GM06990 (cell line): ENCODE data around the gene LHX8.
A peak's percentile ranks its signal among the peaks of the same experiment; 100 is the strongest.

ENCODE experiments used
- DNase-seq: peaks from one replicate; pipeline ENCODE4 v3.0.0-alpha.2; 2011; ENCODE audit not compliant: insufficient read length; ENCODE audit errors: extremely low read depth
- H3K27me3 ChIP-seq: replicated peaks from 2 replicates; pipeline ENCODE4 v1.6.0; 2011; ENCODE audit warnings: low read length; ENCODE audit not compliant: control insufficient read depth, insufficient read depth
- H3K36me3 ChIP-seq: 2 replicates; pipeline ENCODE4 v1.5.1; 2011; ENCODE audit warnings: low read length; ENCODE audit not compliant: control insufficient read depth, insufficient read depth
- H3K4me3 ChIP-seq: replicated peaks from 2 replicates; pipeline ENCODE4 v1.5.1; 2011; ENCODE audit warnings: low read depth, mild to moderate bottlenecking, control low read depth, low read length
- TF ChIP-seq, protein P1 (sequence below): IDR thresholded peaks from 2 replicates; pipeline ENCODE4 v1.5.1; 2011; ENCODE audit warnings: low read length, control low read depth, mild to moderate bottlenecking, inconsistent platforms; ENCODE audit not compliant: insufficient read depth, poor library complexity, severe bottlenecking

LHX8 gene

GRCh38 chr1:75130865-75131564 is 3.2 kb upstream of the LHX8 start:
- TF ChIP-seq, protein P1, sequence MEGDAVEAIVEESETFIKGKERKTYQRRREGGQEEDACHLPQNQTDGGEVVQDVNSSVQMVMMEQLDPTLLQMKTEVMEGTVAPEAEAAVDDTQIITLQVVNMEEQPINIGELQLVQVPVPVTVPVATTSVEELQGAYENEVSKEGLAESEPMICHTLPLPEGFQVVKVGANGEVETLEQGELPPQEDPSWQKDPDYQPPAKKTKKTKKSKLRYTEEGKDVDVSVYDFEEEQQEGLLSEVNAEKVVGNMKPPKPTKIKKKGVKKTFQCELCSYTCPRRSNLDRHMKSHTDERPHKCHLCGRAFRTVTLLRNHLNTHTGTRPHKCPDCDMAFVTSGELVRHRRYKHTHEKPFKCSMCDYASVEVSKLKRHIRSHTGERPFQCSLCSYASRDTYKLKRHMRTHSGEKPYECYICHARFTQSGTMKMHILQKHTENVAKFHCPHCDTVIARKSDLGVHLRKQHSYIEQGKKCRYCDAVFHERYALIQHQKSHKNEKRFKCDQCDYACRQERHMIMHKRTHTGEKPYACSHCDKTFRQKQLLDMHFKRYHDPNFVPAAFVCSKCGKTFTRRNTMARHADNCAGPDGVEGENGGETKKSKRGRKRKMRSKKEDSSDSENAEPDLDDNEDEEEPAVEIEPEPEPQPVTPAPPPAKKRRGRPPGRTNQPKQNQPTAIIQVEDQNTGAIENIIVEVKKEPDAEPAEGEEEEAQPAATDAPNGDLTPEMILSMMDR: no peak
- H3K27me3 ChIP-seq: peaks cover 4% of the 10 kb centered on the region
- H3K4me3 ChIP-seq: no peak overlapping the region
- H3K36me3 ChIP-seq: no peaks in the 10 kb centered on the region
- no peak for DNase-seq

- Histone ChIP-seq H3K27me3 (peaks cover 4% of the 10 kb centered on the region), H3K36me3 (no peaks in the 10 kb centered on the region), H3K4me3 (no peak overlapping the region)
- TF ChIP-seq, protein P1: no peak
- no peak for DNase-seq
These were observed 2.5 kb upstream of the LHX8 start for GRCh38 chr1:75131565-75132241.

GRCh38 chr1:75132242-75132811 is 1.9 kb upstream of the LHX8 start:
- Histone ChIP-seq H3K4me3 (no peak overlapping the region), H3K36me3 (no peaks in the 10 kb centered on the region), H3K27me3 (peaks cover 5% of the 10 kb centered on the region)
- TF ChIP-seq, protein P1: no peak
- no peak for DNase-seq

- no peaks in the 10 kb centered on the region for H3K36me3 ChIP-seq
- H3K4me3 ChIP-seq: no peak overlapping the region
- TF ChIP-seq, protein P1: no peak
- no peak for DNase-seq
- H3K27me3 ChIP-seq: peaks cover 5% of the 10 kb centered on the region
These were observed 1.2 kb upstream of the LHX8 start for GRCh38 chr1:75132812-75133619.

- TF ChIP-seq, protein P1: no peak
- no peaks in the 10 kb centered on the region for H3K36me3 ChIP-seq
- no peak for DNase-seq
- H3K4me3 ChIP-seq: peak overlapping the region; percentile 49
- peaks cover 5% of the 10 kb centered on the region for H3K27me3 ChIP-seq
These were observed 722 bp downstream of the LHX8 start for GRCh38 chr1:75134647-75135572.
